SK-N-MC (cell line): ENCODE data around the gene DCN.

Experiments
- EZH2 ChIP-seq: fragments of 200-600 bp; sonication (generic); IDR thresholded peaks from one replicate; pipeline ENCODE4 v1.6.1; 2017; ENCODE audit warnings: antibody characterized with exemption
- FOXP2 ChIP-seq: optimal IDR thresholded peaks from 2 replicates; pipeline ENCODE3; 2011; ENCODE audit warnings: mild to moderate bottlenecking, moderate library complexity; ENCODE audit not compliant: insufficient read depth; ENCODE audit errors: extremely low read length, control extremely low read depth

DNA sequence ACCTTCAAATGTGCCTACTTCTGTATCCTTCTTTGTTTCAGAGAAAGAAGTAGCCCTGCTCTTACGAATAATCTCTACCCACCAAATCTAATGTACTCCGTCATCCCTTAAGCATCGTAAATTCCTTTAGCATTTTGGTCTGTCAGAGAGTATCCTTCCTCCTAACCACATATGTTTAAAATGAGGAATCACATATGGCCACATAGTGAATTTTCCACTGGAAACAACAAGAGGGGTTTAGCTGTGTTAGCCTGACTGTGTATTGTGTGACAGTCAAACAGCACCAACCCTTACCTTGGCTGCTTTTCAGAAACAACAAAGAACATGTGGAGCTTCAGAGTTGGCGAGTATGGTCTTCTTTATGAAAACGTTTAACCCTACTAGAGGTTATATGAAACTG lies 76.8 kb downstream of the DCN start:
- TF ChIP-seq EZH2 (no peak), FOXP2 (no peak)
